ENCODE results near the gene FARS2. TPM values are rescaled to one million over a fixed set of nuclear protein-coding genes. Genes with fewer than 3 reads are reported as not detected.

FARS2 gene
- polyA plus RNA-seq, 1 of the 3 experiments (the other 2 are of a cell fraction), result 12.5 TPM

GRCh38 chr6:5484692-5485091 is 223.4 kb downstream of the FARS2 start (continued):
- TF ChIP-seq CTCF (IDR thresholded peaks at IDR 0.05), result no peak
- TF ChIP-seq TAF1 (IDR thresholded peaks at IDR 0.05; ENCODE audit: borderline replicate concordance, low read depth, low read length), result no peak
- TF ChIP-seq GABPA (IDR thresholded peaks at IDR 0.05; ENCODE audit: low read depth), result no peak
- TF ChIP-seq USF1 (IDR thresholded peaks at IDR 0.05; ENCODE audit: borderline replicate concordance, low read depth), result no peak
- TF ChIP-seq MAX (IDR thresholded peaks at IDR 0.05; ENCODE audit: low read depth), result no peak

GRCh38 chr6:5486214-5486613 is 224.9 kb downstream of the FARS2 start:
- no peaks in the 10 kb centered on the region for H3F3A ChIP-seq (replicated peaks; ENCODE audit: insufficient read depth)
- no peaks in the 10 kb centered on the region; the same call in 1 of the 2 replicates for H3K27me3 ChIP-seq (ENCODE audit: insufficient read depth)
- no peaks in the 10 kb centered on the region for H3K79me2 ChIP-seq (ENCODE audit: insufficient read depth)
- CTCF ChIA-PET, result interaction anchor here (0.6 to 1.1 kb wide), 2 partner anchors 15 to 112 kb away, joined by 3 to 8 read pairs; no protein-coding TSS in a partner anchor
- no peak overlapping the region for H3K4me3 ChIP-seq (ENCODE audit: low read depth in 2 of 2, low read length in 1 of 2)
- H3K4me1 ChIP-seq (ENCODE audit: control insufficient read depth in 1 of 2, insufficient read depth in 2 of 2, low read depth in 1 of 2, low read length in 1 of 2), result peaks cover 0 to under 1% of the 10 kb centered on the region in 2 experiments; a peak in 1 of 4 replicates
- H3K9ac ChIP-seq, result no peak overlapping the region
- H3K36me3 ChIP-seq (replicated peaks in 1 of 2; ENCODE audit: control insufficient read depth in 1 of 2, insufficient read depth in 2 of 2, low read length in 1 of 2), result peaks cover 0 to 2% of the 10 kb centered on the region in 2 experiments
- H3K9me3 ChIP-seq, result no peaks in the 10 kb centered on the region
- no peak overlapping the region for H2AFZ ChIP-seq (ENCODE audit: low read depth)
- TF ChIP-seq RXRA (IDR thresholded peaks at IDR 0.05; ENCODE audit: borderline replicate concordance, low read depth), result no peak
- no peak for TF ChIP-seq TEAD4 (IDR thresholded peaks at IDR 0.05; ENCODE audit: borderline replicate concordance, insufficient read depth)
- no peak for TF ChIP-seq FOXJ3 (CRISPR knock-in tag; IDR thresholded peaks at IDR 0.05)
- TF ChIP-seq FOSL2 (IDR thresholded peaks at IDR 0.05; ENCODE audit: borderline replicate concordance, low read depth), result no peak
- TF ChIP-seq CTCF (IDR thresholded peaks at IDR 0.05), result no peak
- TF ChIP-seq MXI1 (IDR thresholded peaks at IDR 0.05; ENCODE audit: low read depth, low read length), result no peak
- no peak for TF ChIP-seq YY1 (IDR thresholded peaks at IDR 0.05; ENCODE audit: low read depth)
- no peak for TF ChIP-seq GABPA (IDR thresholded peaks at IDR 0.05; ENCODE audit: low read depth)
- TF ChIP-seq CHD2 (IDR thresholded peaks at IDR 0.05; ENCODE audit: low read length, partially characterized antibody), result no peak
- no peak for TF ChIP-seq SMC3 (IDR thresholded peaks at IDR 0.05; ENCODE audit: low read depth, low read length)
- no peak for TF ChIP-seq NFIC (IDR thresholded peaks at IDR 0.05; ENCODE audit: borderline replicate concordance)
- TF ChIP-seq RCOR1 (IDR thresholded peaks at IDR 0.05; ENCODE audit: low read length), result no peak
- no peak for TF ChIP-seq REST (IDR thresholded peaks at IDR 0.05; ENCODE audit: low read depth, low read length)
- H4K20me1 ChIP-seq (ENCODE audit: insufficient read depth), result no peaks in the 10 kb centered on the region
- DNase-seq, result no peak
- POLR2A ChIA-PET, result no interaction called here
- H3K9me2 ChIP-seq, result no peaks in the 10 kb centered on the region
- H3K4me2 ChIP-seq, result no peak overlapping the region
- WGBS (ENCODE audit: low lambda C conversion rate), result 90% methylated on average over 2 of the region's 2 CpGs
- no peak overlapping the region for H3K27ac ChIP-seq (ENCODE audit: low read depth in 2 of 2, low read length in 1 of 2)
